HG03565 (cell line): ENCODE results near the gene DMRT2.

Source experiments
- ATAC-seq: cut with Tn5 transposase; IDR thresholded peaks from one replicate; pipeline ENCODE4 v1.9.1; 2021; ENCODE audit warnings: mild to moderate bottlenecking, moderate library complexity; ENCODE audit not compliant: unreplicated experiment

Gene DMRT2

DNA sequence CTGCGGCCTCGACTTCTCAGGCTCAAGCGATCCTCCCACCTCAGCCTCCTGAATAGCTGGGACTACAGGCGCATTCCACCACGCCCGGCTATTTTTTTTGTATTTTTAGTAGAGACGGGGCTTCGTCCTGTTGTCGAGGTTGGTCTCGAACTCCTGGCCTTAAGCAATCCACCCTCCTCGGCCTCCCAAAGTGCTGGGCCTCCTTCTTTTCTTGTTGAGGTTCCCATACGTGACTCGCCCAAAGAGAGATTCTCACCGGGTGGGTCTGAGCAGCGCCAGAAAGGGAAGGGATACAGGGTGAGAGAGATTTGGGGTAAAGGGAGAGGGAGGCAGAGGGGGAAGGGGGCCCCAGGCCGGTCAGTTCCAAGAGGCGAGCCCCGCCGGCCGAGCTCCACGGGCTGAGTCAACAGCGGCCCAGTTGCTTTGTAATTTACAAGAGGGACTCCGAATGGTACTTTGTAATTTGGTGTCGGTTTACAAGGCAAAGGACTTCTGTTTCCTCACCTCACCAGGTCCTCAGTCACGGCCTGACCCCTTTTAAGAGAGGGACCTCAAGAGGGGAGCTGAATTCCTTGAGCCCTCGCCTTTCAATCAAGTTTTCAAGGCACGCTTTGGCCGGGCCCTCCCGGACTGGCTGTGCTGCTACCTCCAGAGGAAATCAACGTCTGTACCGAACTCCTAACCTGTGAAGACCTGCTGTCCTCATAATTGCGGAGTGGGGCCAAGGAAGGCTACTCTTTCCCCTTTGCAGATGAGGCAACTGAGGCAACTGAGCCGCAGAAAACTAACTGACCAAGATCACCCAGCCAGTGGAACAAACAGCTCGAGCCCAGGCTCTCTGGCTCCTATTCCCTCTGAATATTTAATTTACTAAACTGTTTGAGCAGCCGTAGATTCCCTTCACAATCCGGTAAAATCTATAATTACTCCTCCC is 3.3 kb upstream of the DMRT2 start:
- no peak for ATAC-seq

- ATAC-seq, result no peak
Measured at GRCh38 chr9:1047591-1048230, 2.4 kb upstream of the DMRT2 start.

DNA sequence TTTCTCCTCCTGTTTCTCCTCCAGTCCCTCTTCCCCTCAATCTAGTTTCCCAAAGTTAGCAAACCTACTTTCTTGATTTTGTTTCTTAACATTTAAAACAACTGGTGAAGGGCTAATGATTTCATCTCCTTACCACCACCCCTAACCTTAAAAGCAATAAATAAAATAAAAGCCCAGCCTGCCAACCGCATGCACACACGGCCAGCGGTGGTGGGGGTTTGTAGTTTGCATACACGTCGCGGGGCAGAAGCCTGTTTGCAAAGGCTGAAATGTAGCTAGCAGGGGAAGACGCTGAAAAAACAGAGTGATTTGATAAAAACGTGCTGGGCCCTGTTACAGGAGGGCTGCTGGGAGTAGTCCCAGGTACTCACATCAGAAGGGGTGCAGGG is 1.9 kb upstream of the DMRT2 start:
- no peak for ATAC-seq

- no peak for ATAC-seq
Measured at GRCh38 chr9:1048811-1049210, 1.3 kb upstream of the DMRT2 start.

GRCh38 chr9:1049641-1050040 is 516 bp upstream of the DMRT2 start:
- no peak for ATAC-seq

DNA sequence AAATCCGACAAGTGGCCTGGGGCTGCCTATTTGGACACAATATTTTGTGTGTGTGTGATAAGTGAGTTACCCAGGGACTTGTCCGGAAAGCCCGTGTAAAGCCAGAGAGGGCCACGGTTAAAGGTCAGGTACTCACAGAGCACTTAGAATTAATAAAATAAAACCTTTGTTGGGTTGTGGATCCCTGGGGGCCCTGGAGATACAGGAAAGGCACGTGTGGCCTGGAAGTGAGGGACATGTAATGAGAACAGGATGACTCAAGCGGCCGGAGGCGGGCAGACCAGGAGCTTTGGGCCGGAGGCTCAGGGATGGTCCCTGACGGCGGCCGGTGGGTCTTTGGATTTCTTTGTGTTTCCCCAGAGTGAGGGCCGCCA is 1.0 kb downstream of the DMRT2 start:
- no peak for ATAC-seq

DNA sequence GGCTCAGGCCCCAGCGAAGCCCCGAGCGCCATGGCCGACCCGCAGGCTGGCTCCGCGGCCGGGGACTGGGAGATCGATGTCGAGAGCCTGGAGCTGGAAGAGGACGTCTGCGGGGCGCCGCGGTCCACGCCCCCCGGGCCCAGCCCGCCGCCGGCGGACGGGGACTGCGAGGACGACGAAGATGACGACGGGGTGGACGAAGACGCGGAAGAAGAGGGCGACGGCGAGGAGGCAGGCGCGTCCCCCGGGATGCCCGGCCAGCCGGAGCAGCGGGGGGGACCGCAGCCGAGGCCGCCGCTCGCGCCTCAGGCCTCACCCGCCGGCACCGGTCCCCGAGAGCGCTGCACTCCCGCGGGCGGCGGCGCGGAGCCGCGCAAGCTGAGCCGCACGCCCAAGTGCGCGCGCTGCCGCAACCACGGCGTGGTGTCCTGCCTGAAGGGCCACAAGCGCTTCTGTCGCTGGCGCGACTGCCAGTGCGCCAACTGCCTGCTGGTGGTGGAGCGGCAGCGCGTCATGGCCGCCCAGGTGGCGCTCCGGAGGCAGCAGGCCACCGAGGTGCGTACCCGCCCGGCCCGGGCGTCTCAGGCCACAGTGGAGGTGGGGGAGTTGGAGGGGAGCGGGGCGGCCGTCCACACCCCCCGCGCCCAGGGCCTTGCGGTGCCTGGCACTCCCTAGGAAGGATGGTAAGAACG is 1.6 kb downstream of the DMRT2 start:
- no peak for ATAC-seq

- no peak for ATAC-seq
Measured at GRCh38 chr9:1052365-1053281, 2.5 kb downstream of the DMRT2 start.

DNA sequence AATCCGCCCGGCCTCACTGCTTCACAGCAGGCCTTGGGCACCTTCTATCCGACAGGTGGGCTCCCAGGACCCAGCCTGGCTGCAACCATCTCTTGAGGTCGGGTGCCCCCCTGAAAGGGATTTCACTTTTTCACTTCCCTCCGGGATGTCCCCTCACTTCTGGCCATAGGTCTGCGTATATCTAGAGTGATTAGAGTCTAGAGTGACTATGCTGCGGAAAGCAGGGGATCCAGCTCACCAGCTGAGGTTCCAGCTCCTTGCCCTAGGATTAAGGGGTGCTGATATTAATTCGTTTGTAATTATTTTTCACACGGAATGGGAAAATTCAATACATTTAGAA is 3.1 kb downstream of the DMRT2 start:
- no peak for ATAC-seq

- ATAC-seq, result no peak
Measured at GRCh38 chr9:1053986-1054425, 3.8 kb downstream of the DMRT2 start.

DNA sequence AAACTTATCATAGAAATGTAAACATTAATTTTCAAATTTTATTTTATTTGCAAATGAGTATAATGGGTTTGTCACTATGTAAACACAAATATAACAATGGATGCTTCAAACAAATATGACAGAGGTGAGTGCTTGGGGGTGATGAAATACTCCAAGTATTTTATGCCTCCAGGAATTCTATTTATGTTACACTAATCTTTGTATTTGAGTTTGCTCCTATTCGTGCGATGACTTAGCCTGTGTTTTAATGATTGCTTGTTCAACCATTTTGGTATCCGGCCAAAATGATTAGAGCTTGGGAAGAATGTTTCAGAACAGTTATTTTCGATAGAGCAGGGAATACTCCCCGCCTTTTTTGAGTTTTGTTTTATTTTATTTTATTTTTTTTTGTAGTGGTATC is 5.0 kb downstream of the DMRT2 start:
- ATAC-seq, result no peak

DNA sequence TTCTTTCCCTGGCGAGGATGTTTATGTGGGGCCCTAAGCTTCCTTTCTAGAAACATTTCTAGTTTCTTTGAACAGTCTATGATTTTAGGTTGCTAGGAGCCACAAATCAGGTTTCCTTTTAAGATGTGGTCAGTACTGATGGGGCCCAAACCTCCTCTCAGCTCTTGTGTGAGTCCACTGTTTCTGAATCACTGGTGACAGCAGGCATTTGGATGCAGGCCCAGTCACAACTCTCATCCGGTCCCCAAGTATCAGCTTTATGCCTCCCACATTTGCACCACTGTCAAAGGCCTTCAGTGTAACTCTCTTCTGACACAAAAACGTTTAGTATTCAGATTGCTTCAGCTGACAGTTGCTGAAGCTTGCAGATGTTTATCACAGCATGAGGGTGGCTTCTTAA is 7.8 kb downstream of the DMRT2 start:
- ATAC-seq, result no peak

- no peak for ATAC-seq
Measured at GRCh38 chr9:1058826-1059487, 8.8 kb downstream of the DMRT2 start.

DNA sequence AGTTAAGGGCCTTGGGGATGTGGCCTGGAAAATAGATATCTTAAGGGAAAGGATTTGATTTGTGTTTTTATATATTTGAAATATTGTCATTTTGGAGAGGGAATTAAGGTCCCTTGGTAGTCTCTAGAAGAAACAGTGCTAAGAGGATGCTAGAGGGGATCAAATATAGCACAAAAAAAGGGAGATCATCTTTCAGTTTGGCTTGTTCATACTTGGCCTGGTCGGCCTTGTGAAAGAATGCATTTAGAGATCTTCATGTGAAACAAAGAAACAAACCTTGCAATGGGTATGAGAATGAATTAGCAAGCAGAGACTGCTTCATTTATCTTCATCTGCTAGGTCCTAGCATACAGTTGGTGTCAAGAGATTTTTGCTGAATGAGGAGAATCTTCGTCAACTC is 15.0 kb downstream of the DMRT2 start:
- no peak for ATAC-seq

- no peak for ATAC-seq
Measured at GRCh38 chr9:1070692-1071091, 20.5 kb downstream of the DMRT2 start.

- no peak for ATAC-seq
Measured at GRCh38 chr9:1071730-1072129, 21.6 kb downstream of the DMRT2 start.

DNA sequence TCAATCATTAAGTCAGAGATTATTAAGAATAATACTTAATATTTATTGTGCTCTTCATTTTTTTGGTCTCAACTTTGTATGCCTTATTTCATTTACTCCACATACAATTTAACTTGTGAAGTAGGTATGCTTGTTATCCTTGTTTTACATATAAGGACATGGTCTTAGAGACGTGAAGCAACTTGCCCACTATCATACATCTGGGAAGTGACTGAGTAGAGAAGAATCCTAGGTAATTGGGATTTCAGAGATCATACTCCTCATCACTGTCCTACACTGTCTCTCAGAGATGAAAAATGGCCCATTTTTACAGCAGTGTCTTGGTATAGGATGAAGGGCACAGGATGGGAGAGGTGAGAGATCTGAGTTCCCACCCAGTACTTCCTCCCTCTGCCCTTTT is 23.3 kb downstream of the DMRT2 start:
- no peak for ATAC-seq

GRCh38 chr9:1077616-1078015 is 27.5 kb downstream of the DMRT2 start:
- no peak for ATAC-seq

DNA sequence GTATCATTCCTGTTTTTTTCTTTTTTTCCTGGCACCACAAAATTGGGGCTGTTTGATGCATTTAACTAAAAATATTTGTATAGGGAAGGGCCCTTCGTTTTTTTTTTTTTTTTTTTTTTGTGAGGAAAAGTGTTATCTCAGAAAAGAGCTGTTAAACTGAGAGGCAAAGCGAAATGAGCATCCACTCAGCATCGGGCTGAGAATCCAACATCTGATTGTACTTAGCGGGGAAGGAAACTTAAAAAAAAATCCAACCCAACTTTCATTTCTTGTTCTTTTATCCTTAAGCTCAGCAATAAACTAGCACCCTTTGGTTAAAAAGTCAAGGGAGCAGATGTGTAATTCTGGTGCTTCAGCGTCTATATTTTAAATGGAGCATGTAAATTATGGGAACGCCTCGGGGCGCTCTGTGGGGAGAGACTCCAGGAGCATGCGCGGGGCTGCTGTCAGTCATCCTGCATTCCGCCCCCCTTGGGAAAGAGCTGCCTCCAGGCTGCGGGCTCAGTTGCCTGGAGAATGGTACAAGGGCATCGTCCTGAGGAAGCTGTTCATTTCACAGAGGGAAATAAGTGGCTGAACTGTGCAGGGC is 33.3 kb downstream of the DMRT2 start:
- no peak for ATAC-seq

DNA sequence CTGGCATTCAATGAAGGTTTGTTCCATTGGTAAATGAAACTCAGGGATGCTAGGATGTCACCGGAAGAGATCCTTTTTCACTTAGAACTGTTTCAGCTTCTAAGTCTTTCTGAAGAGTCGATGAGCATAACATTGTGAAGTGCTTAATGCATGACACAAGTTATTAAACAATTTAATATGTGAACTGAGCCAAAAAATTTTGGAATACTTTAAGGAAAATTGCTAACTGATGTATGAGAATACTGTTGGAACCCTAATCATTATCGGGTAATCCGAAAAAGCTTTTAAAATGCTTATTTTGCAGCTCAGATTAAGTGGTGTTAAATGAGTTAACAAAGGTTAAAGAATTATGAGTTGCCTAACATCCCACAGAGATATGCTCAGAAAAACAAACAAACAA is 34.9 kb downstream of the DMRT2 start:
- no peak for ATAC-seq
